CD4-positive, alpha-beta T cell (primary cell): ENCODE results near the gene GNA12. TPM values are rescaled to one million over a fixed set of nuclear protein-coding genes. Genes with fewer than 3 reads are reported as not detected.

Experiments used
- ATAC-seq: fragments of 200-7000 bp; cut with Tn5 transposase; one replicate; pipeline ENCODE4 v1.10.0; 2022; ENCODE audit warnings: mild to moderate bottlenecking; ENCODE audit not compliant: poor library complexity
- CTCF ChIA-PET: fragments of 350-600 bp; sonication (Branson Sonifier 250); formaldehyde crosslinking; loops from one replicate; lab custom pipeline; 2021; ENCODE audit warnings: antibody characterized with exemption, inconsistent platforms; lab: Charles Lee
- POLR2A ChIA-PET: fragments of 350-600 bp; sonication (Branson Sonifier 250); formaldehyde crosslinking; loops from one replicate; lab custom pipeline; 2021; ENCODE audit warnings: antibody characterized with exemption, inconsistent platforms; lab: Charles Lee
- DNase-seq, 14 experiments: peaks; one replicate each; pipeline ENCODE4 v3.0.0-alpha.2; 2013 to 2020; ENCODE audit warnings: mixed read lengths in 2 of 14
- H3K27ac ChIP-seq, 2 donors: one replicate each; pipeline versions ENCODE4 v1.5.1 to v1.7.0; 2013; ENCODE audit warnings: low read length in 2 of 2, low read depth in 1 of 2, mild to moderate bottlenecking in 1 of 2
- H3K27me3 ChIP-seq, 2 experiments: 1 replicate in 1 of 2; 2 replicates in 1 of 2; pipeline versions ENCODE4 v1.6.1 to v1.7.0; 2013; ENCODE audit warnings: low read length in 2 of 2, control low read depth in 1 of 2, mild to moderate bottlenecking in 1 of 2, moderate library complexity in 1 of 2; ENCODE audit not compliant: insufficient read depth in 2 of 2, control insufficient read depth in 1 of 2
- H3K36me3 ChIP-seq: one replicate; pipeline ENCODE4 v1.6.1; 2013; ENCODE audit warnings: low read length, control low read depth; ENCODE audit not compliant: insufficient read depth
- H3K4me1 ChIP-seq: one replicate; pipeline ENCODE4 v1.6.1; 2013; ENCODE audit warnings: low read length, control low read depth; ENCODE audit not compliant: insufficient read depth
- H3K4me3 ChIP-seq: one replicate; pipeline ENCODE4 v1.5.1; 2013; ENCODE audit warnings: mild to moderate bottlenecking, low read length, moderate library complexity
- H3K9me3 ChIP-seq, 2 experiments: 1 replicate in 1 of 2; 2 replicates in 1 of 2; pipeline versions ENCODE4 v1.6.1 to v1.7.0; 2013; ENCODE audit warnings: low read length in 2 of 2, mild to moderate bottlenecking in 2 of 2, control low read depth in 1 of 2, moderate library complexity in 1 of 2; ENCODE audit not compliant: control insufficient read depth in 1 of 2, insufficient read depth in 1 of 2
- H3K27ac Mint-ChIP-seq: one replicate; pipeline ENCODE4 v1.8.0; 2020; ENCODE audit warnings: mixed read lengths
- H3K27me3 Mint-ChIP-seq: one replicate; pipeline ENCODE4 v1.8.0; 2021; ENCODE audit warnings: mixed read lengths
- H3K36me3 Mint-ChIP-seq: one replicate; pipeline ENCODE4 v1.8.0; 2021; ENCODE audit warnings: low read depth, mixed read lengths
- H3K4me1 Mint-ChIP-seq: one replicate; pipeline ENCODE4 v1.8.0; 2021; ENCODE audit warnings: low read depth, mixed read lengths
- H3K4me3 Mint-ChIP-seq: one replicate; pipeline ENCODE4 v1.8.0; 2020; ENCODE audit warnings: mild to moderate bottlenecking, mixed read lengths
- H3K9me3 Mint-ChIP-seq: one replicate; pipeline ENCODE4 v1.8.0; 2020; ENCODE audit warnings: mixed read lengths
- CTCF ChIP-seq: fragments of 200-600 bp; IDR thresholded peaks from one replicate; pipeline ENCODE4 v1.8.0; 2022; ENCODE audit warnings: antibody characterized with exemption, mild to moderate bottlenecking
- intact Hi-C, 2 experiments: fragments of 100-400 bp; cut with DNase I in 1 of 2; cut with micrococcal nuclease in 1 of 2; formaldehyde crosslinking; loops; one replicate each; pipeline versions ENCODE4 v1.15.1 to v1.9.0; 2023 to 2025; cut with DNase I, micrococcal nuclease
- total RNA-seq, 174 experiments: library from RNA in 2 of 174; stranded (reverse) in 2 of 174; gene quantifications; one replicate each; pipeline ENCODE4 v1.2.3 and lab custom pipeline; 2021 to 2026

GNA12 gene
- total RNA-seq, 2 experiments from 2014 or later, result 16.0 to 16.1 TPM

GRCh38 chr7:2878306-2878705 lies 34.2 kb upstream of the GNA12 start:
- intact Hi-C loops, result no loop called here
- H3K9me3 ChIP-seq, result no peaks in the 10 kb centered on the region
- H3K27me3 ChIP-seq, result no peaks in the 10 kb centered on the region
- CTCF ChIA-PET, result no interaction called here
- no peak overlapping the region for H3K4me3 ChIP-seq
- Mint-ChIP-seq H3K4me1 (peaks cover 51% of the 10 kb centered on the region), H3K4me3 (peak overlapping the region; percentile 70), H3K27me3 (no peaks in the 10 kb centered on the region), H3K9me3 (no peaks in the 10 kb centered on the region), H3K36me3 (no peaks in the 10 kb centered on the region), H3K27ac (peak overlapping the region; percentile 73)
- DNase-seq (no peak), ATAC-seq (no peak)
- H3K27ac ChIP-seq, result no peak overlapping the region
- peaks cover 18% of the 10 kb centered on the region for H3K4me1 ChIP-seq
- TF ChIP-seq CTCF, result no peak
- H3K36me3 ChIP-seq, result no peaks in the 10 kb centered on the region
- POLR2A ChIA-PET, result interaction anchor here (0.6 to 1.3 kb wide), 2 partner anchors 186 to 214 kb away, joined by 3 to 4 read pairs; no protein-coding TSS in a partner anchor

- Mint-ChIP-seq H3K27ac (no peak overlapping the region), H3K4me3 (no peak overlapping the region), H3K4me1 (peaks cover 71% of the 10 kb centered on the region), H3K9me3 (no peaks in the 10 kb centered on the region), H3K36me3 (no peaks in the 10 kb centered on the region), H3K27me3 (no peaks in the 10 kb centered on the region)
- no peak overlapping the region for H3K27ac ChIP-seq
- H3K27me3 ChIP-seq, result no peaks in the 10 kb centered on the region
- no peak for TF ChIP-seq CTCF
- ATAC-seq, result no peak
- ChIA-PET CTCF (no interaction called here), POLR2A (no interaction called here)
- H3K4me3 ChIP-seq, result no peak overlapping the region
- DNase-seq, result no peak
- no peaks in the 10 kb centered on the region for H3K36me3 ChIP-seq
- no peaks in the 10 kb centered on the region for H3K9me3 ChIP-seq
- intact Hi-C loops, result no loop called here
- H3K4me1 ChIP-seq, result peaks cover 29% of the 10 kb centered on the region
These were observed 32.1 kb upstream of the GNA12 start for GRCh38 chr7:2876031-2876731.

GRCh38 chr7:2873686-2874551 lies 29.8 kb upstream of the GNA12 start:
- intact Hi-C loops, result no loop called here
- ATAC-seq, result no peak
- H3K4me1 ChIP-seq, result peaks cover 42% of the 10 kb centered on the region
- Mint-ChIP-seq H3K4me1 (peaks cover 73% of the 10 kb centered on the region), H3K9me3 (no peaks in the 10 kb centered on the region), H3K27ac (peak overlapping the region; percentile 81), H3K4me3 (peak overlapping the region; percentile 20), H3K36me3 (no peaks in the 10 kb centered on the region), H3K27me3 (no peaks in the 10 kb centered on the region)
- CTCF ChIA-PET, result no interaction called here
- no peak for DNase-seq
- POLR2A ChIA-PET, result no interaction called here
- no peak overlapping the region for H3K27ac ChIP-seq
- no peaks in the 10 kb centered on the region for H3K27me3 ChIP-seq
- no peaks in the 10 kb centered on the region for H3K36me3 ChIP-seq
- H3K4me3 ChIP-seq, result no peak overlapping the region
- no peaks in the 10 kb centered on the region for H3K9me3 ChIP-seq
- no peak for TF ChIP-seq CTCF
